Hematopoietic multipotent progenitor cell treated with erythropoietin and hydrocortisone succinate and interleukin-3 and kit ligand, for 17 days (in vitro differentiated cells): ENCODE data around the gene NKD2.
"Not testable (repeated sequence)": the region's sequence is repeated elsewhere in the genome, so short reads cannot be mapped to it uniquely, and the experiment has no call there.

Experiments used
- DNase-seq: peaks from one replicate; pipeline ENCODE4 v3.0.0-alpha.2; 2015; ENCODE audit warnings: low spot score

The NKD2 gene

DNA sequence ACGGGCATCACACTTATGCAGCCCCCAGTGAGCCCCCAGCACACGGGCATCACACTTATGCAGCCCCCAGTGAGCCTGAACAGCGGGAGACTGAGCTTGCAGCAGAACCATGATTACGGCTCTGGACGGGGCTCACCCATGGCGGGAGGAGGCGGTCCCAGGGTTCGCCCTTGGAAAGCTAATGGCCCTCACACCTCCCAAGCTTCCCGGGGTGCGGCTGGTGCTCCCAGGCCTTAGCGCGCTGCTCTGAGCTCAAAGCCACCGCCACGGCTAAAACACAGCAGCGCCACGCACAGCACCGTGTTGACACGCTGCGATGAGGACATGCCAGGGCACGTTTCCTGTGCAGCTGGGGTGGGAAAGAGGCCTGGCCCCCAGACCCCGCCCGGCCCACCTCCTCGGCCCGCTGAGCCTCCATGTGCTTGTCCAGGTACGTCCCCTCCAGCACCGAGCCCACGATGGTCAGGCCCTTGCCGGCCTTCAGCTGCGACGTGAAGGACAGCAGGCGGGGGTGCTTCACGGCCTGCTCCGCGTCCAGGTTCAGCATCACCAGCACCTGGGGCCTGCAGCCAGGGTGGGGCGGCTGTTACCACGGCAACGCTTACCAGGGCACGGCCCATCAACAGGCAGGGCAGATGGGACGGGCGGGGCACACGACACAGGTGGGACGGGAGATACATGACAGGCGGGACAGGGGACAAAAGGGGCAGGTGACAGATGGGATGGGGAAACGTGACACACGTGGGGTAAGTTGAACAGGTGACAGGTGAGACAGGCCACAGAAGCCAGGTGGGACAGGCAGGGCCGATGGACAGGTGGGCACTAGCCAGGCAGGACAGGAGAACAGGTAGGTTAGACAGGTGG lies 64.9 kb downstream of the NKD2 start:
- peak; percentile 19 for DNase-seq

DNA sequence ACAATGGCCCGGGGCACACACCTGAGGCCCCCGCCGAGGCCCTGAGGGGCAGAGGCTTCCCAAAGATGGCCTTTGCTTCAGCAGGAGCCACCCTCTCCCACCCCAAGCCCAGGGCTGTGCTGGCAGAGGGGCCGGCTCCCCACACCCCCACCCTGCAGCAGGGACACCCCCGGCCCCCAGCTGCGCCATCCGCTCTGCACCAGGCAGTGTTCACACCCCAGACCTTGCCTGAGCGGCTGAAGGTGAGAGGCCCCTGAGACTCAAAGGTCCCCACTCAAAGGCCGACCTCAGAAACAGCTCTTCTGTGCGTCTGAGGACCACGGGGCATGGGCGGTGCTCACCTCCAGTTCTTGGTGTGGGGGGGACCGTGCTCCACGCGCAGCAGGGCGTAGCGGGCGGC lies 65.6 kb downstream of the NKD2 start:
- no peak for DNase-seq

DNA sequence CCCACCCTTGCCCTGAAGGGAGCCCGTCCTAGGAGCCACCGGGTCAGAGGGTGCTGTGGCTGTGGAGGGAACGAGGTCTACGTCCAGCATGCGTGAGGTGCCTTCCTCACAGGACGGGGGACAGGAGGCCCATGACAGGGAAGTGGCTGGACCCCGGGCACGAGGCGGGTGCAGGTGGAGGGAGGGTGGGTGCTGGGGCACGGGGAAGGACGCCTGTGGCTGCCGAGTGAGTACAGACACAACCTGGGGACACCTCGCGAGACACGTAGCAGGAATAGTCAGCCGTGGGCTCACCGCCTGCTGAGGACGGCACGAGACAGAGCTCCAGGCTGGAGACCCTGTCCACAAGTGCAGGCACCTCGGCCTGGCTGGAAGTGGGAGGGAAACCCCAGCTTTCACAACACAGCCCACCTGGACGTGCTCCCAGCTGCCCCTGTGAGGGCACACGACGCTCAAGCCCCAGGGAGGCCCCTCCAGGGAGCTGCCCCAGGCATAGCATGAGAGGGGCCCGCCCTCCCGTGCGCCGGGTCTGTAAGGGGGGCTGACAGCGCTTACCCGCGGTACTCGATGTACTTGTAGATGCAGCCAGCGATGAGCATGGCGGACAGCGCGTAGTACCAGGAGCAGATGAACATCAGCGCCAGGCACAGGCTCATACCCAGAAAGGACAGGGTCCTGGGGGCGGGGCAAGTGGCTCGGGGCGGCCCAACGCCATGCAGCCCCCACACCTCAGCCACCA lies 66.4 kb downstream of the NKD2 start:
- DNase-seq, result no peak

DNA sequence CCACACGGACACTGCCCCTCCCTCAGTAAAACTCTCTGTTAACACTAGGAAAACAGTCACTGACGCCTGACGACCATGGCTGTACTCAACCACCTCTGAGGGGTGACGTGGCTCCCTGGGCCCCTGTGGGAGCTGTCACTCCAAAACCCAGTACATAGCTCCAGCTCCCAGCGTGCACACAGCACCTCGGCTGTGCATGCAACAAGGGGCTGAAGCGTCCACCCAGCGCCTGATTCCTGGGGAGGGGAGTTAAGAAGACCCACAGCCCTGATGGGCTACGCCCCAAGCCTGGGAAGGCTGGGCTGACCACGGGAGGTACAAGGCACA lies 66.9 kb downstream of the NKD2 start:
- no peak for DNase-seq

DNA sequence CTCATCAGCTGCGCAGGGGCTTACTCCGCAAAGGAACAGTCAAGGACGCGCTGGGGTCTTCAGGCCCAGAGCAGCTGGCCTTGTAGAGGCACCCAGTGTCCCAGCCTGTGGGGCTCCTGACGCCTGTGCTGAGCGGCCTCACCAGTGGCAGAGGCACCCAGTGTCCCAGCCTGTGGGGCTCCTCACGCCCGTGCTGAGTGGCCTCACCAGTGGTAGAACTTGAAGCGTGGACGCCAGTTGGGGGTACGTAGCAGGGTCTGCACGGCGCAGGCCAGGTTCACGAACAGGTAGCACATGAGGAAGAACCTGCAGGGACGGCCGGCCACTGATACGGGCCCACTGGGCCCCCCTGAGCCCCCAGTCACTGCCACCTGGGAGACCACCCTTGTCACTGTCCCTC lies 67.3 kb downstream of the NKD2 start:
- no peak for DNase-seq

DNA sequence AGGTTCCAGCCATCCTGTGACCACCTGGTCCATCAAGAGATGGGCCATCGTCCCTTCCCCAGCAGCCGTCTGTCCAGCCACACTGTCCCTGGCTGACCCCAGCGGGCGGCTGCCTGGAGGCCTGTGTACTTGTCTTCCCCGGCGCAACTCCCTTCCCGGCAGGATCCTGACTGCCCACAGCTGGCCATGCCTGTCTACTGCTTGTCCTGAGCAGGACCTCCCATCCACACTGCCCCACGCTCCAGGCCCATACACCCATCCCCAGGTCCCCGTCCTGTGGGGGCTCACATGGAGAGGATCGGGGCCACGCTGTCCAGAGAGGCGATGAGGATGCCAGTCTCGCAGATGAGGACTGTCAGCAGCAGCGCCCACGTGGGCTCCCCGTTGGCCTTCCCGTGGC lies 67.8 kb downstream of the NKD2 start:
- no peak for DNase-seq

DNA sequence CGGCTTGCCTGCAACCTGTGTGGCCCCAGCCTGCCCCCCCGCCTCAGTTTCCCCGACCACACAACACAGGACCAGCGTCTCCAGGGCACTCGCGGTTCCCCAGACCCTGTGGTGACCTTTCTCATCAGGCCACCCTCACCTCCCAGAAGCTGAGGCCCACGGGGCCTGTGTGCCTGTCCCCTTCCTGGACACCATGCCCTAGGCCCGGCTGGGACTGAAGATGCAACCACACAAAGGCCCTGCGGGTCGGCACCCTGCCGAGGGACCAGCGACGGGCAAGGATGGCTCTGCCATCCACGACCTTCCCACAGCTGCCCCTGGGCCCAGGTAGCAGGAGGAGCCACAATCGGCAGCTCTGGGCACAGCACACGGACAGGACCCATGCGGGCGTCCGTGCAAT lies 68.4 kb downstream of the NKD2 start:
- DNase-seq, result no peak

DNA sequence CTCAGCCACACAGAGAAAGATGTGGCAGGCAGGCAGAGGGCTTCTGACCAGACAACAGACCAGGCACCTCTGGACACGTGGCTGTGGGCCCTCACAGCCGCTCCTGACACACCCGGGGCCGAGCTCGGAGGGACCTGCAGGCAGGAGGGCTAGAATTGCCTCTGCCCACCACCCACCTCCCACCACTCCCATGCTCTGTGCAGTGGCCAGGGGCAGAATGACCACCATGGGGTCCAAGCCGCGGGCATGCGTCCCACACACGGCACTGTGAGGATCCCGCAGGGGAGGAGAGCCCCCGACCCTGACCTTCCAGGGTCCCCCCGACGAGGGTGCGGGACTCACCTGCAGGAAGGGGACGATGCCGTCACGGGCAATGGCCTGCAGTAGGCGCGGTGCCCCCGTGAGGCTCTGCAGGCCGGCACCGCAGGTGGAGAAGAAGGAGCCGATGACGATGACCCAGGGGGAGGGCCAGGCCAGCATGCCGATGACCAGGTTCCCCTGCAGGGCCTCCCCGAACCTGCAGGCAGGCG lies 69.0 kb downstream of the NKD2 start:
- no peak for DNase-seq

DNA sequence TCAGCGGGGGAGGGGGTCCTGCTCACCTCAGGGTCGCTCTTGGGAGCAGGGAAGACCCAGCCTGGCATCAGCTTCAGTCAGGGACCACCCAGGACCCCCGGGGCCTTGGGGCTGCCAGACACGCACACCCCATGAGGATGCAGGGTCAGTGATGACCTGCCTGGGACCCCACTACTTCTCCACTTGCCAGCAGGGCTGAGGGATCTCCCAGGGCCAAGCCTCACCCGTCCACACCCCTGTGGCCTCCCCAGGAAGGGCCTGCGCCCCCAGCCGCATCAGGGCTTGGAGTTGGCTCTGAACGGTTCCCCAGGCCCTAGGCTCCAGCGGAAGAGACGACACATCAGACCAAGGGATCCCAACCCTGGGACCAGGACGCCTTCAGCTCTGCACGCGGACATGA lies 69.6 kb downstream of the NKD2 start:
- no peak for DNase-seq

DNA sequence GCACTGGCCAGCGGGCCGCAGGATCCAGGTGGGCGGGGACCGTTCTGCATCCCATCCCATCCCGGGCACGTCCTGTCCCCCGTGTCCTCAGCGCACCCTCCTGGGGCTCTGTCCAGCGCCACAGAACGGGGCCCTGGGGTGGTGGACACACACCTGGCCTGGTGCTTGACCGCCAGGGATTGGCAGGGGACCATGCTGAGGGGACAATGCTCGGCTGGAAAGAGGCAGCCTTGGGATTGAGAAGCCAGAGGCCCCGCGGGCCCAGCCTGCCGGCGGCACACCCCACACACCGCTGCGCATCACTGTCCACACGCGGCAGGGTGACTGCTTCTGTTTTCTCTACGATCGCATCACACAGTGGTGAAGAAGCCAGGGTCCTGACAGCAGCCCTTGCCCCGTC lies 70.2 kb downstream of the NKD2 start:
- DNase-seq, result no peak

DNA sequence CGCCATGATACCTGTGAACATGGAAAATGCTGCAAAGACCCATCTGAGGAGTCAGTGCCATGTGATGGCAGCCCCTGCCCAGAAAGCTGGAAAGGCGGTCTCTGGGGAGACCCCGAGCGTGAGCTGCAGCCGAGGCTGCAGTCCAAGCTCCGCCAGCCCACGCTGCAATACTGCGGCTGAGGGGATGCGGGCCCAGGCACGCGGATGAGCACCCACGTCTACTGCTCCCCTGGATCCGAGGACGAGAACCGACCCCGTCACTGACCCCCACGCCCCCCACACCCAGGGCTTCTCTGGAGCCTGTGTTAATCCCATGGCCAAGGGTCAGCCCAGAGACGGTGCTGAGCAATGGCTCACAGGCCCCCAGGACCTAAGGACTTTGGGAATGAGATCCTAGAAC lies 70.9 kb downstream of the NKD2 start:
- no peak for DNase-seq

DNA sequence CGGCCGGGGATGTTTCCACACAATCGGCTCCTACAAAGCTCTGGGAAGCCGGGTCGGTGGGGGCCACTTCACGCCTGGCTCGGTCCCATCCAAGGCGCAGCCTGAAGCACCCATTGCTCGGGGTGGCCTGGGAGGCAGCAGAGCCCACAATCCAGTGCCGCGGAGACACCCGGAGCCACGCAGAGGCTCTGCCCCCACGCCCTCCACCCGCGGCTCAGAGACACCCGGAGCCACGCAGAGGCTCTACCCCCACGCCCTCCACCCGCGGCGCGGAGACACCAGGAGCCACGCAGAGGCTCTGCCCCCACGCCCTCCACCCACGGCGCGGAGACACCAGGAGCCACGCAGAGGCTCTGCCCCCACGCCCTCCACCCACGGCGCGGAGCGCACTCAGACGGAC lies 71.4 kb downstream of the NKD2 start:
- no peak for DNase-seq

DNA sequence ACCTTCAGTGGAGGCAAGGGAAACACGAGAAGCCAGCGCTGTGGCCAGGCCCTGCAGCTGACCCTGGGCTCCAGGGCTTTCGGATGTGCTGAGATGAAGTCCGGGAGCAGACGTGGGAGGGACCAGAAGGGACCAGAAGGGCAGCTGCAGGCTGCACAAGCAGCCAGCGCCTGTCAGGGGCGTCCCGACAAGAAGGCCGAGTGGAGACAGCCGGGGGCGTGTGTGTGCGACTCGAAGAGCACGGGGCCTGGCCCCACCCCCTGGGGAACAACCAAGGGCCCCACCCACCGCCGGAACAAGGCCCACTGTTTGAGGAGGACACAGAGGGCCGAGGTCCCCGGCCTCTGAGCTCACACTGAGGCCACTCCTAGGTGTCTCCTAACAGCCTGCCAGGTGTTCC lies 71.8 kb downstream of the NKD2 start:
- no peak for DNase-seq

DNA sequence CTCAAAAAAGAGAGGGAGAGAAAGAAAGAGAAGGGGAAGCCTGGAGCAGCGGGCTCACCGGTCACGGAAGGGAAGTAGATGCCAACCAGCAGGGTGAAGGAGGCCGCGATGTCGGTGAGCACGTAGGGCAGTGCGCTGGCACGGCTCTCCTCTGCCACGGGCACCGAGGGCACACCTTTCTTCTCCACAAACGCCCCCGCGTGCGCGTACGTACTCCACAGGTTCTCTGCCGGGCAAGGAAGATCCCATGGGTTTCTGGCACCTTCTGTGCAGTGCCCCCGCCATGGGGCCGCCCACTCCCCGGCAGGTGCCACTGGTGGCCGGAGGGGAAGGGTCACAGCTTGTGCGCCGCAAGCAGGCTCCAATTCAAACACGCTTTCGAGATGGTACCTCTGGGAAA lies 72.9 kb downstream of the NKD2 start:
- no peak for DNase-seq

DNA sequence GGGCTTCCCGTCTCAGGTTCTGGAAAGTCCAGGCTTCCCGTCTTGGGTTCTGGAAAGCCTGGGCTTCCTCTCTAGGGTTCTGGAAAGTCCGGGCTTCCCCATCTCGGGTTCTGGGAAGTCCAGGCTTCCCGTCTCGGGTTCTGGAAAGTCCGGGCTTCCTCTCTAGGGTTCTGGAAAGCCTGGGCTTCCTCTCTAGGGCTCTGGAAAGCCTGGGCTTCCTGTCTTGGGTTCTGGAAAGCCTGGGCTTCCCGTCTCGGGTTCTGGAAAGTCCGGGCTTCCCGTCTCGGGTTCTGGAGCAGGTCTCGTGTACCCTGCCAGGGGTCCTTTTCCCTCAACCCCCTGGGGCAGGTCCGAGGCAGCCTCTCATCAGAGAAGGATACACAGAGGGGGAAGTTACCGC lies 74.4 kb downstream of the NKD2 start:
- not testable (repeated sequence) for DNase-seq

DNA sequence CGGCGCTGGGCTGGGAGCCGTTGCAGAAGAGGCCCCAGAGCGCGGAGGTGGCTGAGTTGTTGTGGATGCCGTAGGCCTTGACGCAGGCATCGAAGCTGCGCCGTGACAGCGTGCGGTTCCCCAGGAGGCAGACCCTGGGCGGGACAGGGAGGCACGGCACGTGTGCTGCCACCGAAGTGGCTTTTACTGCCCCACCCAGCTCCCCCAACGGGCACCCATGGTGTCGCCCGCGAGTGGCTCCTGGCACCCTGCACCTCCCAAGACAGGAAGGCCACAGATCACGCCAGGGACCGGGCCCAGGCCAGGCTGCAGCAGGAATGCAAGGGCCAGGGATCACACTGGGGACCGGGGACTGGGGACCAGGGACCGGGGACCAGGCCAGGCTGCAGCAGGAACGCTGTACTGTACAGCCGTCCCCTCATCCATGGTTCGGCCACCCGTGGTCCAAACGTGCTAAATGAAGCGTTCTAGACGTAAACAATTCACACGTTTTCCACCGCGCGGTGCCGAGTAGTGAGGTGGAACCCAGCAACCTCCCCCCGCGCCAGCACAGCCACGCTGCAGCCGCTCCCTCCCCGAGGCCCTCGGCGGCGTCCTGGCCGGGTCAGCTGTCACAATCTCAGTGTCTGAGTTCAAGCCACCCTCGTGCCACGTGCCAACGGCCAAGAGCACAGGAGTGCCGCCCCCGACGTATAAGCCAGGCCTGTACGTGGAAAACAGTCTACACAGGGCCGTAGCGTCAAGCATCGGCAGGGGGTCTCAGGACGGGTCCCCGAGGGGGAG lies 75.4 kb downstream of the NKD2 start:
- no peak for DNase-seq

DNA sequence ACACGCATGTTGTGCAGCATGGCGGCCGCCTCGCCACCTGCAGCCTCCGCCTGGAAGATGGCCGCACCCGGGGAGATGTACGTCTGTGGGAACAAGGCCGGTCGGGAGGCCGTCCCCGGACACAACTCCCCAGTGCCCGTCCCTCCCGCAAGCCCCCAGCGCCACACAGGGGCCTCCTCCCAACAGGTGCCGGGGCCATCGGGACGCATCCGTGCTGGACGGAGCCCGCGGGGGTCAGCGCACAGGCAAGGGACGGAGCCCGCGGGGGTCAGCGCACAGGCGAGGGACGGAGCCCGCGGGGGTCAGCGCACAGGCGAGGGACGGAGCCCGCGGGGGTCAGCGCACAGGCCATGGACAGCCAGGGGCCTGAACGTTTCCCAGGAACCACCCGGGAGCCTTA lies 76.8 kb downstream of the NKD2 start:
- DNase-seq, result no peak

DNA sequence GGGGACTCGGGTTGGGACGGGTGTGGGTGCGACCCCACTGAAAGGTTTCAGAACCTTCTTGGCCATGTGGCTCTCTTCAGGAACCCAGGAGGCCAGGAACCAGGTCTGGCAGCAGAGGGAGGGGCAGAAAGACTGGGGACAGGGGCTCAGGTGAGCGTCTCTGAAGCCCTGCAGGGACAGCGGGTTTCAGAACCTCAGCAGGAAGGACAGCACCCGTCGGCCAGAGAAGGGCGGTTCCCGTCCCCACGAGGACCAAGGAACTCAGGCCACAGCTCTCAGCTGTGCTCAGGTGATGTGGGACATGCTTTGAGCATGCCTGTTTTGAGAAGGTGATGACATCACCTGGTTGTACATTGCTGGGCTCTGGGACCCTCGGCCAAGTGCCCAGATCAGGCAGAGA lies 77.5 kb downstream of the NKD2 start:
- no peak for DNase-seq

DNA sequence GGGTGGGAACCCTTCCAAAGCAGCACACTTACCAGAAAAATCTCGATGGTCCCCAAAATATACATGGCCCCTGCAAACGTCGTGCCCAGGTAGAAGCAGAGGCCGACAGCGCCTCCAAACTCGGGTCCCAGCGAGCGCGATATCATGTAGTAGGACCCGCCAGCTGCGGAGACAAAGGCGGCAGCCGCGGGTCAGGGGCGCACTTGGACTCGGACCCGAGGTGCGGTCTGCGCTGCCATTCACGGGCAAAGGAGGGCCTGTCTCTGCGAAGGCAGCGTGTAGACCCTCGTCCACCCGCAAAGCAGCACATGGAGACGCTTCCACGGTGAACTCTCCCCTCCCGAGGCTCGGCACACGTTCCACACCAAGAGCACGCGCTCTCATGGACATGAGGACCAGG lies 78.3 kb downstream of the NKD2 start:
- no peak for DNase-seq

DNA sequence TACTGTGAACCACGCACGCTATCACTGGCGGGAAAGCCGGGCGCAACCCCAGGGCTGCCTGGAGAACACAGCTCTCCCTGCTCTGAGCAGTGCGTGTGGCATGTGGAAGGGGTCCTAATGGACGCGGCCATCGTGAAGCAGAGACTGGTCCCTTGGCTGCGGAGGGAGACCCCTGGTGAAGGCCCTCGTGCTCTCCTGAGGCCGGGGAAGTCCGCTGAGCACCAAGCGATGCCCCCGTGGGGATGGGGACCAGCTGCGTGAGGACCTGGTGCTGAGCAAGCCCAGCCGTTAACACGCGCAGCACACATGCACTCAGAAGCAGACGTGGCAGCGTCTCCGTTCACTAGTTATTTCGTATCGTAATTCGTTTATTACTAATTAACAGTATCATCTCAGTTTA lies 78.8 kb downstream of the NKD2 start:
- DNase-seq, result no peak

DNA sequence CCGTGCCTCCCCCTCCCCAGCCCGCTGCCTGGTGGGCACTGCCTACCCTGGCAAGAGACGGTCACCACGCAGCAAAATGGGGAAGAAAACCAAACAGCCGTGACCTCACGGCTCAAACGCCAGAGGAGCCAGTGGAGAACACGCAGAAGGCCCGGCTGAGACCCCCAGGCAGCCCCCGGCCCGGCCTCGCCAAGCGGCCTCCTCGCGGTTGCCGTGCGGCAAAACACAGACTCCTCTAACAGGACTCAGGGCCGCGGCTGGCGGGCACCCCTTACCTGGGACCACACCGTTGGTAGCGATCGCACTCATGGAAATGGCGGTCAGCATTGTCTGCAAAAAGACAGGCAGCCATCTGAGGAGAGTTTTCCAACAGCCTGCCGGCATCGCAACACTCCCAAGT lies 79.4 kb downstream of the NKD2 start:
- DNase-seq, result no peak
